HG03196 (cell line): ENCODE measurements around the gene TPRKB.
"Not testable (repeated sequence)": the region's sequence is repeated elsewhere in the genome, so short reads cannot be mapped to it uniquely, and the experiment has no call there.

ENCODE experiments used
- ATAC-seq: cut with Tn5 transposase; IDR thresholded peaks from one replicate; pipeline ENCODE4 v1.9.1; 2021; ENCODE audit not compliant: unreplicated experiment

Gene TPRKB

DNA sequence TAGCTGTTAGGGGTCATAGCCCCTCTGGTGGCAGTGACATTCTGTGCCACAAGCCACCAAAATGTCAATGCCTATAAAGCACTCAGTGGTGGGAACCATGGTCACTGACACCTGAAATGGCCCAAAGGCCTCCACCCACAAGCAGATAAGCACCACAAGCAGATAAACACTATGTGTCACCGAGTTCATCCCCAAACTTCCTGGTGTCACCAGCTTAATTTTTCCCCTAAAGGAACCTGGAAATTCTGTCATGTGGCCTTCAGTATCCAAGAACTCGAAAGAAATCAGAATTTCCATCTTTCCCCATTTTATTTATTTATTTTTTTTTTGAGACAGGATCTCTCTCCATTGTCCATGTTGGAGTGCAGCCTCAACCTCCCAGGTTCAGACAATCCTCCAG is 3.6 kb upstream of the TPRKB start:
- no peak for ATAC-seq

- ATAC-seq = no peak
These were observed 2.0 kb upstream of the TPRKB start for GRCh38 chr2:73739101-73739500.

- ATAC-seq = no peak
These were observed 767 bp downstream of the TPRKB start for GRCh38 chr2:73736378-73736777.

- no peak for ATAC-seq
These were observed 6.3 kb downstream of the TPRKB start for GRCh38 chr2:73730810-73731209.

DNA sequence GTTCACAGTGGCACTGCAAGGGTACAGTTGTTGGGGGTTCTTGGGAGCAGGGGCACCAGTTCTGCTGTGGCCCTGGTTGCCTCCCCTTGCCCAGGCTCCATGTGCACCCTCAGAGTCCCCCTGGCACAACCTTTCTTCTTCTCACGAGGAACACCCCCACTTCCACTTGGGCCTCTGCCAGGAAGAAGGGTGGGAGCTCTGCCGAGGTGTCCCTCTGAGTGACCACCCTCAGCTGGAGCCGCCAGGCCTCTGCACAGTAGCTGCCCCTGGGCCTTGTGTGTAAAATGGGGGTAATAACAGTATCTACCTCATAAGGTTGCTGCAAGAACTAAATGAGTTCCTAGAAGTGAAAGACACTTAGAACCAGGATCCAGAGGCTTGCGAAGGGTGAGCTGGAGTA is 8.4 kb downstream of the TPRKB start:
- ATAC-seq = no peak

GRCh38 chr2:73728043-73728442 is 9.1 kb downstream of the TPRKB start:
- ATAC-seq = no peak

- not testable (repeated sequence) for ATAC-seq
These were observed 10.5 kb downstream of the TPRKB start for GRCh38 chr2:73726657-73727056.

- ATAC-seq = no peak
These were observed 18.1 kb downstream of the TPRKB start for GRCh38 chr2:73718851-73719621.

GRCh38 chr2:73718421-73718820 is 18.7 kb downstream of the TPRKB start:
- ATAC-seq = no peak

- not testable (repeated sequence) for ATAC-seq
These were observed 19.4 kb downstream of the TPRKB start for GRCh38 chr2:73717695-73718094.

DNA sequence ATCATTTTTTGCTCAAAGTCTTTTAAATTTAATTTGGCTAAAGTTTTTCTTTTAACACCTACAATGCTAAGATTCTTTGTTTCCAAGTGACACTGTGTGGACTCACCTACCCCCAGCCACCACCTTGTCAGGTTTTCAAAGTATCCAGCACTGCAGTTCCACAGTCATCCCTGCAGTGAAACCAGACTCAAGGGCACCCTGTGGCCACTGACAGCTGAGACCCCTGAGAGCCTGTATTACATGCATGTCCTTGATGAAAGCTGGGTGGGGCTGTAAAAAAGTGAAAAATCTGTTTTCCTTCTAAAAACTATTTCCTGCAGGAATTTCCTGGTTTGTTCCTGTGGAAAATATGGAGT is 19.9 kb downstream of the TPRKB start:
- no peak for ATAC-seq

DNA sequence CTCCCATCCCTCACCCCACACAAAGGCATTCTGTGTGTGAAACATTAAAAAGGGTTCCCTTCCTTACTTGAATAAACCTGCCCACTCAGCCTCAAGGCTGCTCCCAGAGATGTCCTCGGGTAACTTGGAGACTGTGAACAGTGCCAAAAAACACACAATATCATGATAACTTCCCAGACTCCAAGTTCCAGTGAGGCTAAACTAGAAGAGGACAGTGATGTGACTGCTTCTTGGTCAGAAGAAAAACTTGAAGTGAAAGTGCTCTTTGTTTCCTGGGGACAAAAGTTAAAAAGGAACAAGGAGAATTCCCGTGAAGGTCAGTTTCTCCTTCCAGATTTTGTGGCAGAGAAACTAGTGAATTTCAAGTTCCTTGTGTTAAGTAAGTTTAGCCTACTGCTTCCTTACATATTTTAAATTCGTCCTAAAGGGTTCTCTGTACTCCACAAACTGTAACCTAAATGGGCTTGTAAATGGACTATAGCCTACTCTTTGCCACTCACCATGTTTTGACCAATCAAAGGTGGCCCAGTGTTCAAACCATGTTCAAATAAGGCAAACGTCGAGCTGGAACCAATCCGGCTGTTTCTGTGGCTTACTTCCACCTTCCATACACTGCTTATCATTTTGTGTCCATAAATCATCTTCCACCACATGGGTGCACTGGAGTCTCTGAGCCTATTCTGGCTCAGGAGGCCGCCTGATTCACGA is 20.4 kb downstream of the TPRKB start:
- ATAC-seq = no peak

DNA sequence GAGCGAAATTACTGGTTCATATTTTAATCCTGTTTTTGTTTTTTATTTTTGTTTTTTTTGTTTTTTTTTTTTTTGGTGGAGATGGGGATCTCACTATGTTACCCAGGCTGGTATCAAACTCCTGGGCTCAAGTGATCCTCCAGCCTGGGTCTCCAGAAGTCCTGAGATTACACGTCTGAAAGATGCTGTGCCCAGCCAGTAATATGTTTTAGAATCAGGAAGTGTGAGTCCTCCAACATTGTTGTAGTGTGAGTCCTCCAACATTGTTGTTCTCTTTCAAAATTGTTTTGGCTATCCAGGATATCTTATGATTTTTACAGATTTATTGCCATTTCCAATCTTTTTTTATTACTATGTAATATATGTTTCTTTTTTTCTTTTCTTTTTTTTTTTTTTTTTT is 23.1 kb downstream of the TPRKB start:
- ATAC-seq = no peak

DNA sequence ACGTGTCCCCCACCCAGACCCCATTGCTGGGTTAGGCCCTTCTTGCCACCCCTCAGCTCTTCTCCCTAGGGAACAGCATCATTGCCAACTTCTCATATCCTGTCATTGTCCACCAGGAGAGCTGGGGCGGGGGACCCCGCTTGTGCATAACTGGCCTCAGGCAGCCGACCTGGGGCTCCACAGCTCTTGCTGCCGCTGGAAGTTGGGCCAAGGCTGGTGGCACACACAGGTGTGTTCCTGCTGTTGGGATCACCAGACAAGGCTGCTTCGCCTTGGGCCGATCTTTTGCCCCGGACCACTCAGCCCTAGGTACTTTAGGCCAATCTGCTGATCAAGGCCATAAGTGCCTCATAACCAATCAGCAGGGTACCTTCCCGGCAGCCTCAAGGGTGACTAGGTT is 28.6 kb downstream of the TPRKB start:
- no peak for ATAC-seq

- ATAC-seq = no peak
These were observed 29.5 kb downstream of the TPRKB start for GRCh38 chr2:73707636-73708035.

GRCh38 chr2:73707058-73707457 is 30.1 kb downstream of the TPRKB start:
- no peak for ATAC-seq

DNA sequence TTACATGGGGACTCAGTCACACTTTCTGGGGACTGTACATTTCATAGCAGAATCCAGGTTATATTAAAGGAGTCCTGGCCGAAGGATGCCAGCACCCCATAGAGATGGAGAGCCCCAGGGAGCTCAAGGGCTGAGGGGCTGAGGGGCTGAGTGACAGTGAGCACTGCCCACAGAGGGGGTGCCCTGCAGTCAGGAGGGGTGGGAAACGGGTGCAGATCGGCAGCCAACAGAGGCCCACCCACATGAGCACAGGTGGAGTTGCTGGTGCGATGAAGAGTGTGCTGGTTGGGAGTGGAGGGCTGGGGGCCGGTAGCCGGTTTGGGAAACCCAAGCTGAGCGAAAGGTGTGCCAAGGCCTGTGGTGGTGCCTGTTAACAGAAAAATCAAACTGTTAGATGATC is 32.1 kb downstream of the TPRKB start:
- ATAC-seq = no peak

DNA sequence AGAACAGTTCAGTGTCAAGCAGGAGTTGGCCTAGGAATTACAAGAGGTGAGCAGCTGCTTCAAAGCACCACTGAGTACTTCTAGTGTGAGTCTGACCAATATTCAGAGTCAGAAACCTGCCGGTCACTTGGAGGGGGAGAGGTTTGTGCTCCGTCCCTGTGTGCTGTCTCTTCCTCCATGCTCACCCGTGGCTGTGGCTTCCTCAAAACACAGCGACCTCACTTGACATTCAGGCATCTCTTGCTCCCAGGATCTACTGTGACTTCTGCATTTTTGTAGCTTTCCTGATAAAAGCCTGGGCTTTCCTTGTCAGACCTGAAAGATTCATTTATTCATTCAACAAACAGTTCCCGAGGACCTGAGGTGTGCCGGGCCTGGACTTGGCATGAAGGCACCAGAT is 32.9 kb downstream of the TPRKB start:
- no peak for ATAC-seq

DNA sequence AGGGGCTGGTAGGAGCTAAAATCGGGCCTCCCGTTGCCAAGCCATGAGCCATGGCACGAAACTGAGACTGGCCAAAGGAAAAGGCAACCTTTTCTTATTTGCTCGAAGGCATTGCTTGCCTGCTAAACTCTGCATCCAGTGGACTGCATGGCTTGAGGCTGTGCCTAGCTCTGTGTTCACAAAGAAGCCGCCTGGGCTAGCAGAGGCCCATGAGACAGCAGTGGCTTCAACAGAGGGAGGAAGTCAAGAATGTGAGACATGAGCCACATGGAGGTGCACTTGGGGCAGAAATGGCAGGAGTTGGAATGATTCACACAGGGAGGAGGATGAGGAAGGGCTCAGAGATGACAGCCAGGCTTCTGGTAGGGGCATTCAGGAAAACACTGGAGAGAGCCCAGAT is 33.5 kb downstream of the TPRKB start:
- no peak for ATAC-seq

- ATAC-seq = not testable (repeated sequence)
These were observed 34.2 kb downstream of the TPRKB start for GRCh38 chr2:73702852-73703493.

DNA sequence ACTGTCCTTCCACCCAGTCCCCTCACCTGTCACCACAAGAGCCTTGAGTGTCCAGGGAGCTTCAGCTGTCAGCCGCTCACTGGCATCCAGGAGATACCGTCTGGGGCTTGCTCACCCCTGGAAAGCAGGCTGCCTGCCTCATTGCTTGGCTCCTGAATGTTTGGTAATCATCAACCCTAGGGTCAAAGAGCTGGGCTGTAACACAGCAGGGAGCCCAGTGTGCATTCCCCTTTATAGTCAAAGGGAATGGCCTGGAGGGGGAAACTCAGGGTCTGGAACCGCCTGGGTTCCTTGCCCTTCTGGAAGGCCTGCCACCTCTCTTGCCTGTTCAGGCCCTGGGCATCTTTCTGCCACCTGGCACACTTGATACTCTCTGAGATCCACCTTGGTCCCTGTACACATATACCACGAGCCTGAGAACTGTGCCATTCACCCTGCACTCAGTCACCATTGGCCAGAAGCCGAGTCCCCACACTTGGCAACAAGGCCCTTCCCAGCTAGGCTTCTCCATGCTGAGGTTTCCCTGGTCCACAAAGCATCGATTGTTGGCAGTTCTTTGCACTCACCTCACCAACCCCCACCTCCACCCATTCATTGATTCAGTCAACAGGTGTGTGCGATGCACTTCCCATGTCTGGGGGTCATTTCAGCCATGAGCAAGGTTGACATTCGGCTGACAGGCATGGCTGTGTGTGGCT is 35.0 kb downstream of the TPRKB start:
- ATAC-seq = no peak

GRCh38 chr2:73701448-73701765 is 35.7 kb downstream of the TPRKB start:
- ATAC-seq = not testable (repeated sequence)
